Measurements from ENCODE around the gene PCID2. TPM values are rescaled to one million over a fixed set of nuclear protein-coding genes. Genes with fewer than 3 reads are reported as not detected.

The PCID2 gene
- total RNA-seq, 2 donors from 2014 or later = 56.5 to 135 TPM

GRCh38 chr13:113229161-113229560, 20.7 kb upstream of the PCID2 start:
- no peak overlapping the region for H3K4me3 Mint-ChIP-seq
- ATAC-seq (replicated peaks) = no peak
- H3K36me3 Mint-ChIP-seq (ENCODE audit: low read depth) = peaks cover 92% of the 10 kb centered on the region
- no peak overlapping the region for H3K27ac Mint-ChIP-seq
- no peaks in the 10 kb centered on the region for H3K9me3 Mint-ChIP-seq
- no peaks in the 10 kb centered on the region for H3K27me3 Mint-ChIP-seq
- peaks cover 15% of the 10 kb centered on the region for H3K4me1 Mint-ChIP-seq

- H3K27me3 Mint-ChIP-seq = no peaks in the 10 kb centered on the region
- no peak overlapping the region for H3K4me3 Mint-ChIP-seq
- H3K36me3 Mint-ChIP-seq (ENCODE audit: low read depth) = peaks cover 92% of the 10 kb centered on the region
- peak overlapping the region; percentile 3 for H3K27ac Mint-ChIP-seq
- peaks cover 17% of the 10 kb centered on the region for H3K4me1 Mint-ChIP-seq
- H3K9me3 Mint-ChIP-seq = no peaks in the 10 kb centered on the region
- ATAC-seq (replicated peaks) = no peak
Observed at GRCh38 chr13:113226873-113227450, 18.5 kb upstream of the PCID2 start.

GRCh38 chr13:113225515-113225914, 17.0 kb upstream of the PCID2 start:
- Mint-ChIP-seq H3K27ac (no peak overlapping the region), H3K36me3 (ENCODE audit: low read depth) (peaks cover 100% of the 10 kb centered on the region), H3K9me3 (no peaks in the 10 kb centered on the region), H3K27me3 (no peaks in the 10 kb centered on the region), H3K4me3 (no peak overlapping the region), H3K4me1 (peaks cover 19% of the 10 kb centered on the region)
- ATAC-seq (replicated peaks) = no peak

- no peak overlapping the region for H3K27ac Mint-ChIP-seq
- H3K36me3 Mint-ChIP-seq (ENCODE audit: low read depth) = peaks cover 100% of the 10 kb centered on the region
- H3K4me1 Mint-ChIP-seq = peaks cover 19% of the 10 kb centered on the region
Observed at GRCh38 chr13:113224486-113224885, 16.0 kb upstream of the PCID2 start.

DNA sequence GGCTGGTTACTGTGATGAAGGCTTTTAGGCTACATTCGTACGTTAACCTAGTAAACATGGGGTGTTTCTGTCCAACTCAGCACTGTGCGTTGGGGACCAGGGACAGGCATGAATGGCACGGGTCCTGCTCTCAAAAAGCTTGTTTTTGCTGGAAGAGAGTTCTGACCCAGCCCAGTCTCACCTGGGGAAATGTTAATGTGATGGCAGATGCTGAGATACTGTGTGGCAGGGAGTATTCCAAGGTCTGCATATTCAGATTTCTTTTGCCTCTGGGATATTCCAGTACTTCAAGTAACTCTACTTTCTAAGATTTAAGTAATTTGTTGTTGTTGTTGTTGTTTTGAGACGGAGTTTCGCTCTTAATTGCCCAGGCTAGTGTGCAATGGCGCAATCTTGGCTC, 14.6 kb upstream of the PCID2 start:
- ATAC-seq (replicated peaks) = no peak
- H3K4me1 Mint-ChIP-seq = peaks cover 19% of the 10 kb centered on the region
- H3K27ac Mint-ChIP-seq = no peak overlapping the region
- H3K4me3 Mint-ChIP-seq = no peak overlapping the region
- H3K36me3 Mint-ChIP-seq (ENCODE audit: low read depth) = peaks cover 98% of the 10 kb centered on the region
- H3K27me3 Mint-ChIP-seq = no peaks in the 10 kb centered on the region
- no peaks in the 10 kb centered on the region for H3K9me3 Mint-ChIP-seq

More at GRCh38 chr13:113224486-113224885, 16.0 kb upstream of the PCID2 start:
- Mint-ChIP-seq H3K9me3 (no peaks in the 10 kb centered on the region), H3K4me3 (no peak overlapping the region), H3K27me3 (no peaks in the 10 kb centered on the region)
- ATAC-seq (replicated peaks) = no peak

GRCh38 chr13:113220877-113221276, 12.4 kb upstream of the PCID2 start:
- Mint-ChIP-seq H3K4me1 (peaks cover 19% of the 10 kb centered on the region), H3K27me3 (no peaks in the 10 kb centered on the region), H3K36me3 (ENCODE audit: low read depth) (peaks cover 90% of the 10 kb centered on the region), H3K27ac (peak overlapping the region; percentile 23), H3K9me3 (no peaks in the 10 kb centered on the region), H3K4me3 (no peak overlapping the region)
- peak; percentile 45 for ATAC-seq (replicated peaks)

DNA sequence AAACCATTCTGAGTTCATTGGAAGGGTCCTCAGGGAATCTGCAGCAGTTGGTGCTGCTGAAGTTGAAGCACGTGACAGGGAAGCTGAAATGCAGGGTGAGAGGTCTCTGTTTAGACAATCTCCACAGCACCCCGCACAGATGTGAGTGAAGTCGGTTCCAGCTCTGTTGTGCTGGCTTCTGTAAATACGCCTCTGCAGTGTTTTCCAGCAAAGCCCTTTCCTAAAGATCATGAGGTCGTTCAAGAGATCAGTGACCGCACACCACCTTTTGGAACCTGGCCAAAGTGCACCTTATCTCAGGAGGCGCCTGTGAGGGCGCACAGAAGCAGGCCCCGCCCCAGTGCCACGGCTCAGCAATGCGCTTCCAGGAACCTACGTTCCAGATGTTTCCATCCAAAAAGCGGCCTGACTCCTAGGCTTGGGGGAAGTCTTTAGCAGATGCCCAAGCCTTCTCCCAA, 11.7 kb upstream of the PCID2 start:
- H3K4me3 Mint-ChIP-seq = no peak overlapping the region
- H3K27me3 Mint-ChIP-seq = no peaks in the 10 kb centered on the region
- H3K4me1 Mint-ChIP-seq = peaks cover 19% of the 10 kb centered on the region
- no peak for ATAC-seq (replicated peaks)
- no peaks in the 10 kb centered on the region for H3K9me3 Mint-ChIP-seq
- H3K36me3 Mint-ChIP-seq (ENCODE audit: low read depth) = peaks cover 82% of the 10 kb centered on the region
- peak overlapping the region; percentile 23 for H3K27ac Mint-ChIP-seq

GRCh38 chr13:113219256-113219940, 10.9 kb upstream of the PCID2 start:
- Mint-ChIP-seq H3K4me1 (peaks cover 16% of the 10 kb centered on the region), H3K4me3 (no peak overlapping the region), H3K27ac (peak overlapping the region; percentile 23)

GRCh38 chr13:113218586-113218985, 10.1 kb upstream of the PCID2 start:
- no peak for ATAC-seq (replicated peaks)
- Mint-ChIP-seq H3K27me3 (no peaks in the 10 kb centered on the region), H3K4me1 (peaks cover 15% of the 10 kb centered on the region), H3K36me3 (ENCODE audit: low read depth) (peaks cover 74% of the 10 kb centered on the region), H3K4me3 (no peak overlapping the region), H3K27ac (peak overlapping the region; percentile 28), H3K9me3 (no peaks in the 10 kb centered on the region)

More at GRCh38 chr13:113219256-113219940, 10.9 kb upstream of the PCID2 start:
- Mint-ChIP-seq H3K27me3 (no peaks in the 10 kb centered on the region), H3K9me3 (no peaks in the 10 kb centered on the region), H3K36me3 (ENCODE audit: low read depth) (peaks cover 75% of the 10 kb centered on the region)
- ATAC-seq (replicated peaks) = no peak

- Mint-ChIP-seq H3K4me1 (peaks cover 9% of the 10 kb centered on the region), H3K27ac (no peak overlapping the region), H3K27me3 (no peaks in the 10 kb centered on the region), H3K36me3 (ENCODE audit: low read depth) (peaks cover 67% of the 10 kb centered on the region), H3K9me3 (no peaks in the 10 kb centered on the region), H3K4me3 (no peak overlapping the region)
- peak; percentile 66 for ATAC-seq (replicated peaks)
Observed at GRCh38 chr13:113216254-113217048, 8.0 kb upstream of the PCID2 start.

DNA sequence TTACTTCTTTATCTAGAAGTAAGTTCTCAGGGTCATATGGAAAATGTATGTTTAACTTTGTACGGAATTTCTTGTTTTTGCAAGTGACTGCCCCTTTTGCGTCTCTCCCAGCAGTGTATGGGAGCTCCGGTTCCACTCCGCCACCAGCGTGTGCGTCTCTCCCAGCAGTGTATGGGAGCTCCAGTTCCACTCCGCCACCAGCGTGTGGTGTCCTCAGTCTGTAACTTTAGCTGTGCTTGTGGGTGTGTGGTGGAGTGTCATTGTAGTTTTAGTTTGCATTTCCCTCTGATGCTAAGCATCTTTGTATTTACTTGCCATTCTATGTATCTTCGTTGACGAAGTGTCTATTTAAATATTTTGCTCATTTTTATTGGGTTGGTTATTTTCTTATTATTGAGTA, 3.3 kb upstream of the PCID2 start:
- Mint-ChIP-seq H3K36me3 (ENCODE audit: low read depth) (peaks cover 51% of the 10 kb centered on the region), H3K9me3 (no peaks in the 10 kb centered on the region), H3K4me3 (peak overlapping the region; percentile 75), H3K27ac (no peak overlapping the region), H3K4me1 (peaks cover 19% of the 10 kb centered on the region), H3K27me3 (no peaks in the 10 kb centered on the region)
- no peak for ATAC-seq (replicated peaks)

DNA sequence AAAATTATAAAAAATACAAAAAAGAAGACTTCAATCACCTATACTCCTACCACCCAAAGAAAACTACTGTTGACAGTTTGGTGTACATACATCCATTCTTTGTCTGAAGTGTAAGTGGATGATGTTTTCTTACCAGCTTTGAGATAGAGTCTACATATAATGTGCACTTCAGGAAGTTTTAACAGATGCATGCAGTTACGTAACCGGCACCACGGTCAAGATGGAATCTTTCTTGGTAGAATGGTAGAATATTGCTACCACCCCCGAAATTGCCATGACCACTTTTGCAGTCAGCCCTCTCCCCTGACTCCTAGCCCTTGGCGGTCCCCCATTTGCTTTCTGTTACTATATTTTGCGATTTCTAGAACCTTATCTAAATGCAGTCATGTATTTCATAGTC, 2.4 kb upstream of the PCID2 start:
- no peak for ATAC-seq (replicated peaks)
- Mint-ChIP-seq H3K27ac (peak overlapping the region; percentile 65), H3K36me3 (ENCODE audit: low read depth) (peaks cover 59% of the 10 kb centered on the region), H3K9me3 (no peaks in the 10 kb centered on the region), H3K27me3 (no peaks in the 10 kb centered on the region), H3K4me1 (peaks cover 25% of the 10 kb centered on the region), H3K4me3 (peak overlapping the region; percentile 75)

- H3K27me3 Mint-ChIP-seq = no peaks in the 10 kb centered on the region
- ATAC-seq (replicated peaks) = peak; percentile 48
- no peaks in the 10 kb centered on the region for H3K9me3 Mint-ChIP-seq
- H3K4me3 Mint-ChIP-seq = peak overlapping the region; percentile 75
- H3K4me1 Mint-ChIP-seq = peaks cover 35% of the 10 kb centered on the region
- H3K36me3 Mint-ChIP-seq (ENCODE audit: low read depth) = peaks cover 68% of the 10 kb centered on the region
- peak overlapping the region; percentile 65 for H3K27ac Mint-ChIP-seq
Observed at GRCh38 chr13:113209759-113210421, 1.4 kb upstream of the PCID2 start.

DNA sequence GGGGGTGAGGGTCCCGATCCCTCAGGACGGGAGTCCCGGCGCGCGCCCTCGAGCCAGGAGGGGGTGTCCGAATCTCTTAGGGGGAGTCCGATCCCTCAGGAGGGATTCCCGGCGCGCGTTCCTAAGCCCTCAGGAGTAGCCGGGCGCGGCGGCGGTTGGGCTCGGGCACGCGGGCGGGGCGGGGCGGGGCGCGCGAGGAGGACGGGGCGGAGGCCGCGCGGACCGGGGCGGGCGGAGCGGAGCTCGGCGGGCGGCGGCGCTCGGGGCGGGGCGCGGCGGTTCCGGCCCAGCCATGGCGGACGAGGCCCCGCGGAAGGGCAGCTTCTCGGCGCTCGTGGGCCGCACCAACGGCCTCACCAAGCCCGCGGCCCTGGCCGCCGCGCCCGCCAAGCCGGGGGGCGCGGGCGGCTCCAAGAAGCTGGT, 878 bp upstream of the PCID2 start, which contains the start of gene CUL4A:
Gene CUL4A (plus strand): TSS at position 278 of the 423 bp plus-strand sequence. CDS start 15 bp downstream, at position 293.
- Mint-ChIP-seq H3K36me3 (ENCODE audit: low read depth) (peaks cover 69% of the 10 kb centered on the region), H3K27me3 (no peaks in the 10 kb centered on the region)

More for the DNA sequence above, 878 bp upstream of the PCID2 start, which contains the start of gene CUL4A:
- Mint-ChIP-seq H3K27ac (peak within 1 kb of the TSS; percentile 65), H3K9me3 (no peaks in the 10 kb centered on the region), H3K4me3 (peak within 1 kb of the TSS; percentile 97), H3K4me1 (peaks cover 36% of the 10 kb centered on the region)
- ATAC-seq (replicated peaks) = peak; percentile 64
